SJSA1 (cell line): Measurements from ENCODE around the gene ZNF777. TPM values are rescaled to one million over a fixed set of nuclear protein-coding genes. Genes with fewer than 3 reads are reported as not detected.

Source experiments
- DNase-seq, 2 experiments: peaks; one replicate each; pipeline ENCODE4 v3.0.0-alpha.2; 2015 to 2020; ENCODE audit warnings: low spot score in 2 of 2, low read depth in 1 of 2
- H3K27ac ChIP-seq: fragments of 250-450 bp; sonication (Bioruptor Pico); 2 replicates; pipeline ENCODE4 v1.5.1; 2020; ENCODE audit warnings: mild to moderate bottlenecking, moderate library complexity
- H3K27me3 ChIP-seq: fragments of 250-450 bp; sonication (Bioruptor Pico); replicated peaks from 2 replicates; pipeline ENCODE4 v1.5.1; 2020; ENCODE audit warnings: mild to moderate bottlenecking, moderate library complexity
- H3K36me3 ChIP-seq: fragments of 250-450 bp; sonication (Bioruptor Pico); 2 replicates; pipeline ENCODE4 v1.5.1; 2020; ENCODE audit warnings: mild to moderate bottlenecking
- H3K4me1 ChIP-seq: fragments of 250-450 bp; sonication (Bioruptor Pico); replicated peaks from 2 replicates; pipeline ENCODE4 v1.6.1; 2021; ENCODE audit warnings: mild to moderate bottlenecking
- H3K4me3 ChIP-seq: fragments of 250-450 bp; sonication (Bioruptor Pico); 2 replicates; pipeline ENCODE4 v1.5.1; 2020; ENCODE audit warnings: mild to moderate bottlenecking
- H3K9me3 ChIP-seq: fragments of 250-450 bp; sonication (Bioruptor Pico); replicated peaks from 2 replicates; pipeline ENCODE4 v1.5.1; 2020; ENCODE audit warnings: mild to moderate bottlenecking
- total RNA-seq: library from RNA; depleted of rRNA; stranded (reverse); fragments of >200 nt; shearing (Covaris generic); gene quantifications from 2 replicates; pipeline ENCODE4 v1.2.3, GENCODE V29; 2014

ZNF777 gene
- total RNA-seq, 1 experiment from 2014 or later: 6.6 TPM

DNA sequence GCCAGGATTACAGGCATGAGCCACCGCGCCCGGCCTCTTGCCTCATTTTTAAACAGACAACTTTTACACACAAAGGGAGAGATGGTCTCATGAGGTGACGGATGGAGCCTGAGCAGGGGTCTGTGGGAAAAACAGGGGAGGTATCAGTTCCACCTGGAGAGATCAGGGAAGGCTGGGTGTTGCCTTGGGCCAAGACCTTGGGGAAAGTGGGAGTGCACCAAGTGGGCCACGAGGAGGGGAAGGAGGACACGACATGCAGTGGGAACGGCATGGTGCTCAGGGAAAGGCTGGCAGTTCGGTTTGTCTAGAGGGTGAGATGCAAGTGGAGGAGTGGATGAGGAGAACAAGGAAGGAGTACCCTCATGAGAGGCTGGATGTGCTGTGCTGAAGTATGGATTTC is 8.9 kb upstream of the ZNF777 start:
- Histone ChIP-seq H3K36me3 (peaks cover 32% of the 10 kb centered on the region), H3K27me3 (no peaks in the 10 kb centered on the region), H3K9me3 (0 out of 2 replicates have a peak, but pooled peaks cover 4% of the 10 kb centered on the region), H3K4me3 (no peak overlapping the region), H3K4me1 (no peaks in the 10 kb centered on the region), H3K27ac (no peak overlapping the region)
- DNase-seq: no peak

- no peak overlapping the region for H3K27ac ChIP-seq
- 0 out of 2 replicates have a peak, but pooled peaks cover 4% of the 10 kb centered on the region for H3K27me3 ChIP-seq
- H3K4me1 ChIP-seq: no peaks in the 10 kb centered on the region
- H3K9me3 ChIP-seq: 0 out of 2 replicates have a peak, but pooled peaks cover 4% of the 10 kb centered on the region
- no peak for DNase-seq
- peaks cover 17% of the 10 kb centered on the region for H3K36me3 ChIP-seq
- no peak overlapping the region for H3K4me3 ChIP-seq
These were observed 7.3 kb upstream of the ZNF777 start for GRCh38 chr7:149468208-149468607.

- Histone ChIP-seq H3K27ac (no peak overlapping the region), H3K27me3 (0 out of 2 replicates have a peak, but pooled peaks cover 4% of the 10 kb centered on the region), H3K4me3 (no peak overlapping the region), H3K36me3 (peaks cover 11% of the 10 kb centered on the region), H3K4me1 (no peaks in the 10 kb centered on the region), H3K9me3 (0 out of 2 replicates have a peak, but pooled peaks cover 4% of the 10 kb centered on the region)
- DNase-seq: no peak
These were observed 6.5 kb upstream of the ZNF777 start for GRCh38 chr7:149467321-149467859.

- H3K9me3 ChIP-seq: 0 out of 2 replicates have a peak, but pooled peaks cover 4% of the 10 kb centered on the region
- DNase-seq: no peak
- H3K4me3 ChIP-seq: no peak overlapping the region
- peaks cover under 1% of the 10 kb centered on the region; the same call in 1 of the 2 replicates for H3K4me1 ChIP-seq
- 0 out of 2 replicates have a peak, but pooled peaks cover 4% of the 10 kb centered on the region for H3K27me3 ChIP-seq
- H3K36me3 ChIP-seq: peaks cover under 1% of the 10 kb centered on the region
- H3K27ac ChIP-seq: no peak overlapping the region
These were observed 5.5 kb upstream of the ZNF777 start for GRCh38 chr7:149466364-149466763.

DNA sequence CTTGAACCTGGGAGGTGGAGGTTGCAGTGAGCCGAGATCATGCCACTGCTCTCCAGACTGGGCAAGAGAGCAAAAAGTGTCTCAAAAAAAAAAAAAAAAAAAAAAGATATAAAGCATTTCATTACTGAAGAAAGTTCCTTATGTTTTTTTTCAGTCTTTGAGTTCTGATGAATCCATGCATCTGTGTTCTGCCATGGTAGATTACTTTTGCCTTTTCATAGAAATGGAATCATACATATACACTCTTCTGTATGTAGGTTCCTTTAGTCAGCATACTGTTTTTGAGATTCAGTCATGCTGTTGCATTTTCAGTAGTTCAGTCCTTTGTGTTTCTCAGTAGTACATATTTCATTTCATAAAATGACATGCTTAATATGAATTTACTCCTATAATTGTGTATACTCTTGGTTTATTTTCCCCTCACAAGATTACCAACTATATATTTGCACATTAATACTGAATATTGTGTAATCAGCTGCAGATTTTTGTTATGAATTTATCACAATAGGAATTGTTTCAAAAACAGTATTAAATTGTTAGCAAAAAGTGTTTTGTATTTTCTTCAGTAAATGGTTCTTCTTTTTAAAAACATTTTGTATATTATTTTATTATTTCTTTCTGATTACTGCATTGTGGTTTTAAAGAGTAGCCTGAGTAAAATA is 2.8 kb upstream of the ZNF777 start:
- Histone ChIP-seq H3K4me1 (peaks cover 18% of the 10 kb centered on the region), H3K27me3 (0 out of 2 replicates have a peak, but pooled peaks cover 4% of the 10 kb centered on the region), H3K9me3 (0 out of 2 replicates have a peak, but pooled peaks cover 4% of the 10 kb centered on the region), H3K36me3 (peaks cover 4% of the 10 kb centered on the region; the same call in 1 of the 2 replicates), H3K4me3 (no peak overlapping the region), H3K27ac (no peak overlapping the region)
- no peak for DNase-seq

GRCh38 chr7:149462101-149462520 is 1.2 kb upstream of the ZNF777 start:
- Histone ChIP-seq H3K27ac (no peak overlapping the region), H3K4me1 (peaks cover 25% of the 10 kb centered on the region), H3K4me3 (no peak overlapping the region), H3K27me3 (0 out of 2 replicates have a peak, but pooled peaks cover 4% of the 10 kb centered on the region), H3K36me3 (peaks cover 4% of the 10 kb centered on the region; the same call in 1 of the 2 replicates), H3K9me3 (0 out of 2 replicates have a peak, but pooled peaks cover 4% of the 10 kb centered on the region)
- DNase-seq: no peak

- Histone ChIP-seq H3K4me3 (peak overlapping the region; percentile 62), H3K4me1 (peaks cover 25% of the 10 kb centered on the region), H3K27me3 (0 out of 2 replicates have a peak, but pooled peaks cover 4% of the 10 kb centered on the region), H3K36me3 (peaks cover 17% of the 10 kb centered on the region), H3K9me3 (no peaks in the 10 kb centered on the region), H3K27ac (no peak overlapping the region)
- no peak for DNase-seq
These were observed 1.1 kb downstream of the ZNF777 start for GRCh38 chr7:149459540-149460452.

DNA sequence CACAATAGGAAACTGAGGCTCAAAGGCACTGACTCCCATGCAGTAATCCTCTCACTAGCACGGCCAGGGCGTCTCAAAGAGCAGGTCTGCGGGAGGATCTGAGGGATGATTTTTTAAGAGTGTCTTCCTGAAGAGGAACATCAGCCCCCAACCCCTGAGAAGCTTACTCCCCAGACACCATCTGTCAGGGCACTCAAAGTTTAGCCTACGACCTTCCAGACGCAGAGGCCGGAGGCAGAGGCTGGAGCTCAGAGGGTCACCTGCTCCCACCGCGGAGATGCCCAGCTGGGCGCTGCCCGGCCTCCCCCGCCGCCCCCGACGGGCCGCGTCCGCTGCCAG is 1.7 kb downstream of the ZNF777 start:
- no peaks in the 10 kb centered on the region for H3K9me3 ChIP-seq
- H3K36me3 ChIP-seq: peaks cover 23% of the 10 kb centered on the region
- DNase-seq: no peak
- peak overlapping the region; percentile 62 for H3K4me3 ChIP-seq
- H3K27ac ChIP-seq: no peak overlapping the region
- peaks cover 25% of the 10 kb centered on the region for H3K4me1 ChIP-seq
- H3K27me3 ChIP-seq: 0 out of 2 replicates have a peak, but pooled peaks cover 3% of the 10 kb centered on the region

DNA sequence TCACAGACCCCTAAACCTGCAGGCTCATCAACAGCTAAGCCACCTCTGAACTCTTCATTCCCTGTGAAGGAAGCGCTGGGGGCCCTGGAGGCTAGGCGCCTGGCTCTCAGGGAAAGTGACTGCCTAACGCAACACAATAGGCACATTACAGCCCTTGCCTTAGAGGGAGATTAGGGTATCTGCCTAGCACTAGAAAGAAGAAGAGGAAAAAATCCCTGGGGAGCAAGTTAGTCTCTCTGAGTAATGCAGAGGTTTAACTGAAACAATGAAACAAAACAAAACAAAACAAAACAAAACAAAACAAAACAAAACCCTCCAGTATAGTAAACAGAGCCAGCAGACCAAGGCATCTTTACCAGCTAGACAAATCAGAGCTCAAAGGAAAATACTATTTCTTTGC is 2.6 kb downstream of the ZNF777 start:
- H3K36me3 ChIP-seq: peaks cover 29% of the 10 kb centered on the region
- DNase-seq: peak in 1 of 2 experiments; percentile 65
- no peaks in the 10 kb centered on the region for H3K9me3 ChIP-seq
- H3K4me1 ChIP-seq: peaks cover 25% of the 10 kb centered on the region
- H3K4me3 ChIP-seq: no peak overlapping the region
- H3K27me3 ChIP-seq: no peaks in the 10 kb centered on the region
- no peak overlapping the region for H3K27ac ChIP-seq

- H3K27ac ChIP-seq: no peak overlapping the region
- no peaks in the 10 kb centered on the region for H3K27me3 ChIP-seq
- no peak for DNase-seq
- no peaks in the 10 kb centered on the region for H3K9me3 ChIP-seq
- H3K4me3 ChIP-seq: no peak overlapping the region
- peaks cover 33% of the 10 kb centered on the region for H3K36me3 ChIP-seq
- peaks cover 25% of the 10 kb centered on the region for H3K4me1 ChIP-seq
These were observed 3.1 kb downstream of the ZNF777 start for GRCh38 chr7:149457766-149458165.

DNA sequence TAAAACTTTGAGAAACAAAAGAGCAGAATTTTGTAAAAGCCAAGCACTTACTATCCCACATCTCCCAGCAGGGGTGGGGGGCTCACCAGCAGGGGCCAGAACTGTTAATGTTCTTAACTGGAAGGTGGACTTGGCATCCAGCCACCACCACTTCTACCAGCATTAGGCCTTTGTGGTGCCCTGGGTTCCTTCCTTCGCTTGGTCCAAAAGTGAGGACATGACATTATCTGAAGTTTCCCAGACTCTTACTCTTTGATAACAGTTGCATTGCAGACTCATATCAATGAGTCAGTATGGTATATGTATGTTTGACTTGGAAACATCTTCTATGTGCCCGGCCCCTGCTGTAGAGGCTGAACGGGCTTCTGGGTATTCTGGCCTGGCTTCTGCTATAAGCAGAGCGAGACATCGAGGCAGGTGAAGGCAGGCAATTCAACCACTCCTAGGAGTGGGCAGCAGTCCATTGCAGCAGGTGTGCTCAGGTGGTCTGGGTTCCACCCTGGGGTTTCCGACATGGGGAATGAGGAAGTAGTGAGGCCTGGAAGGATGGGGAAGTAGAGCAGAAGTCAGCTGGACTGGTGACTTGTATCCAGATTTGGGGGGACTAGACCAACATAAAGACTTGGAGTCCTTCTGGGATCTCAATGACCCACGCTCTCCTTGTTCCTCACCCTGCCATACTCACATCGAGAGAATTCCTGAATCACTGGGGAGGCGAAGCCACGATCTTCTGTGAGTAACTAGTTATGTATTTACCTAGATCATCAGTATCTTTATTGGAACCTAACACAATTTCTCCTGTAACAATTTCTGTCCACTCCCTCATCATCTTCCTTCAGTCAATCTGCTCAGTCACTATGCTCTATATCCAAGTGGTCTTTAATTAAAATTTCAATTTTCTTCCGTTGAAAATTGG is 4.1 kb downstream of the ZNF777 start:
- peaks cover 35% of the 10 kb centered on the region for H3K36me3 ChIP-seq
- H3K27me3 ChIP-seq: no peaks in the 10 kb centered on the region
- no peak overlapping the region for H3K4me3 ChIP-seq
- H3K27ac ChIP-seq: no peak overlapping the region
- no peaks in the 10 kb centered on the region for H3K9me3 ChIP-seq
- H3K4me1 ChIP-seq: peaks cover 25% of the 10 kb centered on the region
- no peak for DNase-seq

- Histone ChIP-seq H3K4me1 (peaks cover 19% of the 10 kb centered on the region), H3K27me3 (no peaks in the 10 kb centered on the region), H3K4me3 (no peak overlapping the region), H3K27ac (no peak overlapping the region), H3K9me3 (no peaks in the 10 kb centered on the region), H3K36me3 (peaks cover 41% of the 10 kb centered on the region)
- DNase-seq: no peak
These were observed 5.5 kb downstream of the ZNF777 start for GRCh38 chr7:149455175-149455950.
